HEK293 (cell line): ENCODE results near the gene FGF12.

Experiments used
- CTCF ChIA-PET: fragments of 350-600 bp; formaldehyde crosslinking; extraction: SDS; loops from one replicate; lab custom pipeline; 2021; ENCODE audit warnings: antibody characterized with exemption; lab: Yijun Ruan, JAX
- POLR2A ChIA-PET: fragments of 300-600 bp; formaldehyde crosslinking; extraction: SDS; loops from one replicate; lab custom pipeline; 2020; ENCODE audit warnings: antibody characterized with exemption, inconsistent platforms; lab: Yijun Ruan, JAX
- H3K27ac ChIP-seq: fragments of 200-500 bp; sonication (Bioruptor generic); 2 replicates; pipeline ENCODE4 v1.5.1; 2014; ENCODE audit warnings: low read depth, low read length, control low read depth, inconsistent platforms; ENCODE audit errors: extremely low read depth
- H3K36me3 ChIP-seq, 2 experiments: fragments of 200-500 bp in 1 of 2; sonication (Bioruptor generic) in 1 of 2; 1 replicate in 1 of 2; 2 replicates in 1 of 2; pipeline ENCODE4 v1.5.1; 2014 to 2017; ENCODE audit warnings: inconsistent platforms in 2 of 2, low read length in 2 of 2; ENCODE audit not compliant: control insufficient read depth in 2 of 2, insufficient read depth in 1 of 2
- H3K4me1 ChIP-seq: fragments of 200-500 bp; sonication (Bioruptor generic); 2 replicates; pipeline ENCODE4 v1.5.1; 2014; ENCODE audit warnings: mild to moderate bottlenecking, low read length, inconsistent platforms; ENCODE audit not compliant: control insufficient read depth, insufficient read depth
- H3K4me3 ChIP-seq: 2 replicates; pipeline ENCODE4 v1.5.1; 2011; ENCODE audit warnings: low read depth, mild to moderate bottlenecking, control low read depth, low read length, moderate library complexity
- H3K9me3 ChIP-seq: fragments of 200-500 bp; sonication (Bioruptor generic); 2 replicates; pipeline ENCODE4 v1.5.1; 2014; ENCODE audit warnings: low read depth, low read length, inconsistent platforms; ENCODE audit not compliant: control insufficient read depth, insufficient read depth
- KLF10 ChIP-seq: fragments of 450-650 bp; IDR thresholded peaks from 2 replicates; pipeline ENCODE4 v1.5.1; 2018; ENCODE audit warnings: missing biosample characterization, mild to moderate bottlenecking, missing genetic modification characterization
- KLF7 ChIP-seq: fragments of 450-650 bp; formaldehyde crosslinking; IDR thresholded peaks from 2 replicates; pipeline ENCODE4 v1.5.1; 2016; ENCODE audit warnings: missing biosample characterization, missing genetic modification characterization, borderline replicate concordance
- OVOL3 ChIP-seq: fragments of 450-650 bp; formaldehyde crosslinking; IDR thresholded peaks from 2 replicates; pipeline ENCODE4 v1.5.1; 2016; ENCODE audit warnings: missing biosample characterization, missing genetic modification characterization
- WT1 ChIP-seq: fragments of 450-650 bp; formaldehyde crosslinking; IDR thresholded peaks from 2 replicates; pipeline ENCODE4 v1.5.1; 2016; ENCODE audit warnings: missing biosample characterization, missing genetic modification characterization
- YY2 ChIP-seq: fragments of 450-650 bp; formaldehyde crosslinking; IDR thresholded peaks from 2 replicates; pipeline ENCODE4 v1.5.1; 2016; ENCODE audit warnings: missing biosample characterization, missing genetic modification characterization
- ZBTB17 ChIP-seq: fragments of 450-650 bp; formaldehyde crosslinking; IDR thresholded peaks from 2 replicates; pipeline ENCODE4 v1.5.1; 2016; ENCODE audit warnings: missing biosample characterization, missing genetic modification characterization
- ZNF132 ChIP-seq: fragments of 450-650 bp; formaldehyde crosslinking; IDR thresholded peaks from 2 replicates; pipeline ENCODE4 v1.5.1; 2017; ENCODE audit warnings: missing biosample characterization, missing genetic modification characterization, borderline replicate concordance
- ZNF146 ChIP-seq: fragments of 450-650 bp; formaldehyde crosslinking; IDR thresholded peaks from 2 replicates; pipeline ENCODE4 v1.5.1; 2016; ENCODE audit warnings: missing biosample characterization, missing genetic modification characterization
- ZNF239 ChIP-seq: fragments of 450-650 bp; formaldehyde crosslinking; IDR thresholded peaks from 2 replicates; pipeline ENCODE4 v1.5.1; 2016; ENCODE audit warnings: missing biosample characterization, missing genetic modification characterization
- ZNF48 ChIP-seq: fragments of 450-650 bp; formaldehyde crosslinking; IDR thresholded peaks from 2 replicates; pipeline ENCODE4 v1.5.1; 2016; ENCODE audit warnings: missing biosample characterization, missing genetic modification characterization
- ZNF501 ChIP-seq: fragments of 450-650 bp; formaldehyde crosslinking; IDR thresholded peaks from 2 replicates; pipeline ENCODE4 v1.5.1; 2016; ENCODE audit warnings: missing biosample characterization, missing genetic modification characterization
- ZNF510 ChIP-seq: fragments of 450-650 bp; formaldehyde crosslinking; IDR thresholded peaks from 2 replicates; pipeline ENCODE4 v1.5.1; 2018; ENCODE audit warnings: mild to moderate bottlenecking, missing genetic modification characterization, missing biosample characterization; ENCODE audit not compliant: insufficient replicate concordance
- ZNF610 ChIP-seq: fragments of 450-650 bp; formaldehyde crosslinking; IDR thresholded peaks from 2 replicates; pipeline ENCODE4 v1.5.1; 2016; ENCODE audit warnings: missing biosample characterization, missing genetic modification characterization, borderline replicate concordance
- ZNF624 ChIP-seq: fragments of 450-650 bp; formaldehyde crosslinking; IDR thresholded peaks from 2 replicates; pipeline ENCODE4 v1.5.1; 2017; ENCODE audit warnings: missing biosample characterization, missing genetic modification characterization
- ZNF664 ChIP-seq: fragments of 450-650 bp; formaldehyde crosslinking; IDR thresholded peaks from 2 replicates; pipeline ENCODE4 v1.5.1; 2016; ENCODE audit warnings: missing biosample characterization, missing genetic modification characterization
- ZNF768 ChIP-seq: fragments of 450-650 bp; formaldehyde crosslinking; IDR thresholded peaks from 2 replicates; pipeline ENCODE4 v1.5.1; 2018; ENCODE audit warnings: missing biosample characterization, mild to moderate bottlenecking, missing genetic modification characterization
- ZNF777 ChIP-seq: fragments of 450-650 bp; formaldehyde crosslinking; IDR thresholded peaks from 2 replicates; pipeline ENCODE4 v1.5.1; 2017; ENCODE audit warnings: missing biosample characterization, missing genetic modification characterization, borderline replicate concordance
- ZNF791 ChIP-seq: fragments of 450-650 bp; formaldehyde crosslinking; IDR thresholded peaks from 2 replicates; pipeline ENCODE4 v1.5.1; 2016; ENCODE audit warnings: missing biosample characterization, missing genetic modification characterization
- ZSCAN23 ChIP-seq: fragments of 450-650 bp; formaldehyde crosslinking; IDR thresholded peaks from 2 replicates; pipeline ENCODE4 v1.5.1; 2016; ENCODE audit warnings: missing biosample characterization, missing genetic modification characterization
- TF ChIP-seq, protein P1 (sequence below): fragments of 450-650 bp; formaldehyde crosslinking; IDR thresholded peaks from 2 replicates; pipeline ENCODE4 v1.5.1; 2016; ENCODE audit warnings: missing biosample characterization, missing genetic modification characterization
- TF ChIP-seq, protein P2 (sequence below): fragments of 450-650 bp; formaldehyde crosslinking; IDR thresholded peaks from 2 replicates; pipeline ENCODE4 v1.5.1; 2017; ENCODE audit warnings: missing biosample characterization, missing genetic modification characterization
- TF ChIP-seq, protein P3 (sequence below): fragments of 450-650 bp; formaldehyde crosslinking; IDR thresholded peaks from 2 replicates; pipeline ENCODE4; 2016; ENCODE audit warnings: missing biosample characterization, missing genetic modification characterization
- TF ChIP-seq, protein P4 (sequence below): sonication (generic); formaldehyde crosslinking; IDR thresholded peaks from 2 replicates; pipeline ENCODE4 v1.8.1; 2022; ENCODE audit warnings: mild to moderate bottlenecking, moderate library complexity, missing genetic modification reagents
- TF ChIP-seq, protein P5 (sequence below): fragments of 450-650 bp; formaldehyde crosslinking; IDR thresholded peaks from 2 replicates; pipeline ENCODE4 v1.5.1; 2016; ENCODE audit warnings: missing biosample characterization, missing genetic modification characterization

Gene FGF12

DNA sequence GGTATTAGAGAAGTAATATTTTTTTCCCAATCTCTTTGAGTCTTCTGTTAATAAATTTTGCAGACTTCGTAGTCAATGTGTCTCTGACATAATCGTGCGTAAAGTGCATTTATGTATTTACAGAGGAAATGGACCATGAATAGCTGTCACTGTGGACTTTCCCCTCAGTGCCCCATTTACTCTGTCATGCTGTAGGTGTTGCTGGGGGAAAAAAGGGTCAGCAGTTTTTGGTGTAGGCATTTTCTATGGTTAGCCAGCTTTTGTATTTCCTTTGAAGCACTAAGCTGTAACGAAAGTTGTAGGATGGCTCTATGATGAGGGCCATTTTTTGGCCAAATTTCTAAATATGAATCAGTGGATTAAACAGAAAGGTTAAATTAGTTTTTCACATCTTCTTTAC, 598.4 kb downstream of the FGF12 start (continued):
- no peak for TF ChIP-seq KLF7 (tag by site-specific recombination)
- no peak for TF ChIP-seq ZSCAN23 (tag by site-specific recombination)
- TF ChIP-seq ZNF501 (tag by site-specific recombination), result no peak
- TF ChIP-seq ZNF239 (tag by site-specific recombination), result no peak
- no peak for TF ChIP-seq WT1 (tag by site-specific recombination)
- no peak for TF ChIP-seq KLF10 (tag by site-specific recombination)
- no peak for TF ChIP-seq ZNF624 (tag by site-specific recombination)
- TF ChIP-seq ZNF146 (tag by site-specific recombination), result no peak
- no peak for TF ChIP-seq OVOL3 (tag by site-specific recombination)

DNA sequence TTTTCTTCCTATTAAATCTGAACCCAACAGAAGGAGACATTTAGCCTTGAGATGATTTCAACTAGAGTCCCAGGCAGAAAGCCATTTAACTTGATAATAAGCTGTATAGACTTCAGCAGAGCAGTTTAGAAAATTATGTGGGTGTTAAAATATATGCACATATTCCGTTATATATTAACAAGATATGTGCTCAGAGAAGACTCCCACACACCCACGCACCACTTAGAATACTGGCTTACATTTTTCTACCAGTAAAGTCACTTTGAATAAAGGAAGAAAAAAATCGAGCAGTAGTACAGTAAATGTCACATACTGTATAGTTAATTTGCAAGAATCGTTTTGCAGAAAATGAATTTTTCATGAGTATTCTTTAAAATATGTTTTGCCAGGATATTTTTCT, 599.3 kb downstream of the FGF12 start:
- TF ChIP-seq ZNF777 (no peak), ZNF664 (tag by site-specific recombination) (no peak), ZNF510 (tag by site-specific recombination) (no peak), ZNF132 (tag by site-specific recombination) (no peak)
- TF ChIP-seq, protein P1, sequence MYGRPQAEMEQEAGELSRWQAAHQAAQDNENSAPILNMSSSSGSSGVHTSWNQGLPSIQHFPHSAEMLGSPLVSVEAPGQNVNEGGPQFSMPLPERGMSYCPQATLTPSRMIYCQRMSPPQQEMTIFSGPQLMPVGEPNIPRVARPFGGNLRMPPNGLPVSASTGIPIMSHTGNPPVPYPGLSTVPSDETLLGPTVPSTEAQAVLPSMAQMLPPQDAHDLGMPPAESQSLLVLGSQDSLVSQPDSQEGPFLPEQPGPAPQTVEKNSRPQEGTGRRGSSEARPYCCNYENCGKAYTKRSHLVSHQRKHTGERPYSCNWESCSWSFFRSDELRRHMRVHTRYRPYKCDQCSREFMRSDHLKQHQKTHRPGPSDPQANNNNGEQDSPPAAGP (tag by site-specific recombination), result no peak
- Histone ChIP-seq H3K4me3 (no peak overlapping the region), H3K9me3 (no peaks in the 10 kb centered on the region), H3K4me1 (no peaks in the 10 kb centered on the region), H3K36me3 (no peaks in the 10 kb centered on the region), H3K27ac (no peak overlapping the region)
- CTCF ChIA-PET, result interaction anchor here (0.5 to 0.7 kb wide), 4 partner anchors 59 to 306 kb away, joined by 3 to 4 read pairs (median 4); no protein-coding TSS in a partner anchor
- POLR2A ChIA-PET, result no interaction called here

DNA sequence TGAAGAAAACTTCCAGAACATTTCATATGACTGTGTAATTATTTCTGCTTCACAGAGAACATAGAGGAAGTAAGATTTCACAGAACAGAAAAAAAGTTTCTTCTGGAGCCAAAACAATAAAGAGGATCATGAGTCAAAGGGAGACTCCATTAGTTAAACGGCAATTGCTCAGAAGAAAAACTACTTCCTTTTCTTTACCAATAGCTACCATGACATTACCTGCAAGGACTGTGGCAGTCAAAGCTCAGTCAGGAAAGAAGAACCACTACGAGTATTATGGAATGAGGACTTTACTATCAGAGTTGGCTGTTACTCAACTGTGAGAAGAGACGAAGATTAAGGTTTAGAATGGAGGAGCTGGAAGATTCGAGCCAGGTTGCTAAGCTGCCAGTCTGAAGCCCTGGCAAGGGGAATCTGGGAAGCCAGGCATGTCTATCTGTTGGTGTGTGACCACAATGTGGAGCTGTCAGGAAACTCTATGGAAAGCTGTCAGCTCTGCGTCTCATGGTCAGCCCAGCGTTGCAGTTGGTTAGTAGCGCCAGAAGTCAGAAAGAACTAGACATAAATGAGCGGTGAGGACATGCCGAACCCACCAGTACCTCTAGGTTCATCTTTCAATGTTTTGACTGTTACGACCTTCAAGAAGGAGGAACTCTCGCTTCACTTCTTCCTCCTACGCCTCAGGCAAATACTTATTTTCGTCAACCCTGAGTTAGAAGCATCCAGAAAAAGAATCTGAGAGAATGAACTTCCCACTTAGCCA, 604.3 kb downstream of the FGF12 start:
- Histone ChIP-seq H3K4me3 (no peak overlapping the region), H3K4me1 (no peaks in the 10 kb centered on the region), H3K27ac (no peak overlapping the region), H3K9me3 (no peaks in the 10 kb centered on the region), H3K36me3 (no peaks in the 10 kb centered on the region)
- ChIA-PET CTCF (no interaction called here), POLR2A (no interaction called here)
- TF ChIP-seq ZNF624 (tag by site-specific recombination), result no peak
- TF ChIP-seq, protein P2, sequence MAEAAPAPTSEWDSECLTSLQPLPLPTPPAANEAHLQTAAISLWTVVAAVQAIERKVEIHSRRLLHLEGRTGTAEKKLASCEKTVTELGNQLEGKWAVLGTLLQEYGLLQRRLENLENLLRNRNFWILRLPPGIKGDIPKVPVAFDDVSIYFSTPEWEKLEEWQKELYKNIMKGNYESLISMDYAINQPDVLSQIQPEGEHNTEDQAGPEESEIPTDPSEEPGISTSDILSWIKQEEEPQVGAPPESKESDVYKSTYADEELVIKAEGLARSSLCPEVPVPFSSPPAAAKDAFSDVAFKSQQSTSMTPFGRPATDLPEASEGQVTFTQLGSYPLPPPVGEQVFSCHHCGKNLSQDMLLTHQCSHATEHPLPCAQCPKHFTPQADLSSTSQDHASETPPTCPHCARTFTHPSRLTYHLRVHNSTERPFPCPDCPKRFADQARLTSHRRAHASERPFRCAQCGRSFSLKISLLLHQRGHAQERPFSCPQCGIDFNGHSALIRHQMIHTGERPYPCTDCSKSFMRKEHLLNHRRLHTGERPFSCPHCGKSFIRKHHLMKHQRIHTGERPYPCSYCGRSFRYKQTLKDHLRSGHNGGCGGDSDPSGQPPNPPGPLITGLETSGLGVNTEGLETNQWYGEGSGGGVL (tag by site-specific recombination), result no peak
- TF ChIP-seq YY2 (tag by site-specific recombination), result no peak
- TF ChIP-seq ZNF610 (tag by site-specific recombination), result no peak
- TF ChIP-seq ZNF791 (tag by site-specific recombination), result no peak
- TF ChIP-seq ZNF768 (tag by site-specific recombination), result no peak
- TF ChIP-seq, protein P3, sequence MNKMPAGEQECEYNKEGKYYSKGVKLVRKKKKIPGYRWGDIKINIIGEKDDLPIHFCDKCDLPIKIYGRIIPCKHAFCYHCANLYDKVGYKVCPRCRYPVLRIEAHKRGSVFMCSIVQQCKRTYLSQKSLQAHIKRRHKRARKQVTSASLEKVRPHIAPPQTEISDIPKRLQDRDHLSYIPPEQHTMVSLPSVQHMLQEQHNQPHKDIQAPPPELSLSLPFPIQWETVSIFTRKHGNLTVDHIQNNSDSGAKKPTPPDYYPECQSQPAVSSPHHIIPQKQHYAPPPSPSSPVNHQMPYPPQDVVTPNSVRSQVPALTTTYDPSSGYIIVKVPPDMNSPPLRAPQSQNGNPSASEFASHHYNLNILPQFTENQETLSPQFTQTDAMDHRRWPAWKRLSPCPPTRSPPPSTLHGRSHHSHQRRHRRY, result no peak
- TF ChIP-seq ZNF48, result no peak
- TF ChIP-seq, protein P4, sequence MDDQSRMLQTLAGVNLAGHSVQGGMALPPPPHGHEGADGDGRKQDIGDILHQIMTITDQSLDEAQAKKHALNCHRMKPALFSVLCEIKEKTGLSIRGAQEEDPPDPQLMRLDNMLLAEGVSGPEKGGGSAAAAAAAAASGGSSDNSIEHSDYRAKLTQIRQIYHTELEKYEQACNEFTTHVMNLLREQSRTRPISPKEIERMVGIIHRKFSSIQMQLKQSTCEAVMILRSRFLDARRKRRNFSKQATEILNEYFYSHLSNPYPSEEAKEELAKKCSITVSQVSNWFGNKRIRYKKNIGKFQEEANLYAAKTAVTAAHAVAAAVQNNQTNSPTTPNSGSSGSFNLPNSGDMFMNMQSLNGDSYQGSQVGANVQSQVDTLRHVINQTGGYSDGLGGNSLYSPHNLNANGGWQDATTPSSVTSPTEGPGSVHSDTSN (CRISPR knock-in tag), result no peak
- TF ChIP-seq, protein P5, sequence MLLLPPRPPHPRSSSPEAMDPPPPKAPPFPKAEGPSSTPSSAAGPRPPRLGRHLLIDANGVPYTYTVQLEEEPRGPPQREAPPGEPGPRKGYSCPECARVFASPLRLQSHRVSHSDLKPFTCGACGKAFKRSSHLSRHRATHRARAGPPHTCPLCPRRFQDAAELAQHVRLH (tag by site-specific recombination), result no peak
- TF ChIP-seq ZBTB17, result no peak
